NCI-H526 treated with DMSO at 0.1 percent for 48 hours (cell line): ENCODE data around the gene DCUN1D2.
"Not testable (repeated sequence)": the region's sequence is repeated elsewhere in the genome, so short reads cannot be mapped to it uniquely, and the experiment has no call there.

ENCODE experiments used
- DNase-seq: peaks from one replicate; lab custom pipeline; 2025; lab: John Stamatoyannopoulos, UW

Gene DCUN1D2

GRCh38 chr13:113446488-113446854, 44.0 kb downstream of the DCUN1D2 start:
- DNase-seq, result no peak

GRCh38 chr13:113445791-113446487, 44.6 kb downstream of the DCUN1D2 start:
- DNase-seq, result no peak

GRCh38 chr13:113443991-113444390, 46.5 kb downstream of the DCUN1D2 start:
- no peak for DNase-seq

GRCh38 chr13:113442985-113443362, 47.5 kb downstream of the DCUN1D2 start:
- DNase-seq, result no peak

GRCh38 chr13:113442354-113442984, 48.0 kb downstream of the DCUN1D2 start:
- no peak for DNase-seq

- DNase-seq, result no peak
These were observed 48.9 kb downstream of the DCUN1D2 start for GRCh38 chr13:113441661-113442060.

GRCh38 chr13:113437408-113438010, 53.0 kb downstream of the DCUN1D2 start:
- DNase-seq, result no peak

GRCh38 chr13:113436866-113437265, 53.6 kb downstream of the DCUN1D2 start:
- not testable (repeated sequence) for DNase-seq

GRCh38 chr13:113435907-113436306, 54.6 kb downstream of the DCUN1D2 start:
- not testable (repeated sequence) for DNase-seq

- no peak for DNase-seq
These were observed 57.1 kb downstream of the DCUN1D2 start for GRCh38 chr13:113433391-113433916.

- no peak for DNase-seq
These were observed 57.8 kb downstream of the DCUN1D2 start for GRCh38 chr13:113432506-113433270.

- no peak for DNase-seq
These were observed 59.3 kb downstream of the DCUN1D2 start for GRCh38 chr13:113431171-113431570.

GRCh38 chr13:113430378-113431110, 60.0 kb downstream of the DCUN1D2 start:
- no peak for DNase-seq

- DNase-seq, result no peak
These were observed 60.9 kb downstream of the DCUN1D2 start for GRCh38 chr13:113429608-113429985.

GRCh38 chr13:113428871-113429607, 61.5 kb downstream of the DCUN1D2 start:
- DNase-seq, result no peak

- no peak for DNase-seq
These were observed 62.0 kb downstream of the DCUN1D2 start for GRCh38 chr13:113428469-113428865.

GRCh38 chr13:113427562-113428468, 62.7 kb downstream of the DCUN1D2 start:
- DNase-seq, result no peak

- DNase-seq, result no peak
These were observed 63.9 kb downstream of the DCUN1D2 start for GRCh38 chr13:113426591-113426986.

- no peak for DNase-seq
These were observed 64.4 kb downstream of the DCUN1D2 start for GRCh38 chr13:113425941-113426590.
